DMS114 treated with DMSO at 0.1 percent for 48 hours (cell line): ENCODE results near the gene TRIM52.

Source experiments
- DNase-seq: peaks from one replicate; lab custom pipeline; 2025; ENCODE audit not compliant: unreplicated experiment; lab: John Stamatoyannopoulos, UW

TRIM52 gene

GRCh38 chr5:181258576-181258975, 2.4 kb downstream of the TRIM52 start:
- DNase-seq = no peak

- DNase-seq = no peak
Measured at GRCh38 chr5:181255836-181256578, 4.9 kb downstream of the TRIM52 start.

- DNase-seq = no peak
Measured at GRCh38 chr5:181255276-181255675, 5.7 kb downstream of the TRIM52 start.

GRCh38 chr5:181248277-181248676, 12.7 kb downstream of the TRIM52 start:
- no peak for DNase-seq

GRCh38 chr5:181246276-181247049, 14.5 kb downstream of the TRIM52 start:
- DNase-seq = no peak

- no peak for DNase-seq
Measured at GRCh38 chr5:181245427-181246275, 15.3 kb downstream of the TRIM52 start.

- no peak for DNase-seq
Measured at GRCh38 chr5:181243564-181244343, 17.2 kb downstream of the TRIM52 start, which contains the start of gene RACK1. Gene RACK1 (minus strand): TSS chr5:181243906. CDS start chr5:181243800, 106 bp downstream.

- no peak for DNase-seq
Measured at GRCh38 chr5:181243018-181243563, 17.9 kb downstream of the TRIM52 start.

- no peak for DNase-seq
Measured at GRCh38 chr5:181242031-181242451, 18.9 kb downstream of the TRIM52 start.

- no peak for DNase-seq
Measured at GRCh38 chr5:181241393-181241975, 19.5 kb downstream of the TRIM52 start.

GRCh38 chr5:181239062-181239663, 21.8 kb downstream of the TRIM52 start:
- no peak for DNase-seq

GRCh38 chr5:181237729-181238385, 23.1 kb downstream of the TRIM52 start:
- DNase-seq = no peak

- DNase-seq = no peak
Measured at GRCh38 chr5:181236954-181237641, 23.8 kb downstream of the TRIM52 start.

GRCh38 chr5:181236471-181236870, 24.5 kb downstream of the TRIM52 start:
- no peak for DNase-seq

- DNase-seq = no peak
Measured at GRCh38 chr5:181235689-181236366, 25.1 kb downstream of the TRIM52 start.

- DNase-seq = no peak
Measured at GRCh38 chr5:181235323-181235688, 25.6 kb downstream of the TRIM52 start.

- no peak for DNase-seq
Measured at GRCh38 chr5:181234455-181235306, 26.3 kb downstream of the TRIM52 start.
